Left lung (tissue), 10 donors: ENCODE results near the gene LPAR1. TPM values are rescaled to one million over a fixed set of nuclear protein-coding genes. Genes with fewer than 3 reads are reported as not detected.
"Not testable (repeated sequence)": the region's sequence is repeated elsewhere in the genome, so short reads cannot be mapped to it uniquely, and the experiment has no call there.

Experiments
- ATAC-seq: fragments of 200-7000 bp; cut with Tn5 transposase; one replicate; pipeline ENCODE4 v1.9.1; 2020; ENCODE audit warnings: moderate library complexity
- DNase-seq, 4 donors: peaks; one replicate each; pipeline ENCODE4 v3.0.0-alpha.2; 2013 to 2020
- H3K27ac ChIP-seq, 2 donors: fragments of 200-600 bp; sonication (generic) in 1 of 2; one replicate each; pipeline versions ENCODE4 v1.5.0 to v1.8.0; 2020 to 2021
- H3K27me3 ChIP-seq, 2 donors: fragments of 200-600 bp; sonication (generic) in 1 of 2; one replicate each; pipeline versions ENCODE4 v1.5.0 to v1.8.0; 2020 to 2021
- H3K36me3 ChIP-seq, 2 donors: fragments of 200-600 bp; sonication (generic) in 1 of 2; one replicate each; pipeline versions ENCODE4 v1.5.0 to v1.8.0; 2020 to 2021
- H3K4me1 ChIP-seq, 2 donors: fragments of 200-600 bp; one replicate each; pipeline ENCODE4 v1.8.0; 2021
- H3K4me3 ChIP-seq, 2 donors: fragments of 200-600 bp; sonication (generic) in 1 of 2; one replicate each; pipeline versions ENCODE4 v1.5.0 to v1.8.0; 2020 to 2021; ENCODE audit warnings: mild to moderate bottlenecking in 1 of 2
- H3K9me3 ChIP-seq, 2 donors: fragments of 200-600 bp; sonication (generic) in 1 of 2; one replicate each; pipeline versions ENCODE4 v1.5.0 to v1.8.0; 2020 to 2021
- intact Hi-C, 2 donors: fragments of 100-400 bp; cut with DNase I; formaldehyde crosslinking; loops; one replicate each; pipeline versions ENCODE4 v1.11.2 to v1.14.2; 2022
- polyA plus RNA-seq, 6 donors: library from polyadenylated mRNA; unstranded; fragments of 120-200 nt; gene quantifications; one replicate each; pipeline ENCODE4 v1.2.1, GENCODE V29; 2013; ENCODE audit not compliant: insufficient read length in 6 of 6
- total RNA-seq, 2 donors: library from RNA; stranded (reverse); fragmentation: NEBNext Ultra II Directional; extraction: Animal tissue kit (Norgen Biotek cat#: 25700); gene quantifications; one replicate each; pipeline ENCODE4 v1.2.1, GENCODE V29; 2021
- TF ChIP-seq, protein P1 (sequence below), 2 donors: fragments of 200-600 bp; sonication (generic) in 1 of 2; IDR thresholded peaks; one replicate each; pipeline versions ENCODE4 v1.5.0 to v1.8.0; 2021; ENCODE audit warnings: antibody characterized with exemption in 2 of 2
- donor health status: DM: no; HTN: yes; CAD: no.
- donor health status: DM: no; HTN: no; CAD: no.

LPAR1 gene
- total and polyA plus RNA-seq, 8 donors, result 23.3 to 72.7 (median 60.7) TPM

DNA sequence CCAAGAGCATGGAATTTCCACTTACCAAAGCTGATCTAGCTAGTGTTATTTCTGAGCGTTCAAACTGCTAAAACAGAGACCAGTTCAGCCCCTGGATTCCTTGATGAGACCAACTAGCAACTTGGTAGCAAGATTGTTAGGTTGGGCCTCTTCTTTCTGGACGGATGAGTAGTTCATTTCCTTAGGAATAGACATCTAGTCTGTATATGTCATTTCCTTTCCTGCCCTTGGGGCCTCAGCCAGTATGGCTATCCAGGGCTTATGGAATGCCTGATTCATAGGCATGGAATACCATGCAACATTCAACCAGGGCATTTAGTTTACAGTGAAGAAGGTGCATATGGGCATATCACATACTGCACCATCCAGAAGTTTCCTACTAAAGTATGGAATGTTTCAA lies 14.5 kb upstream of the LPAR1 start:
- H3K27me3 ChIP-seq, result no peaks in the 10 kb centered on the region
- H3K4me3 ChIP-seq, result no peak overlapping the region
- no peaks in the 10 kb centered on the region for H3K4me1 ChIP-seq
- ATAC-seq (no peak), DNase-seq (no peak)
- intact Hi-C loops, result no loop called here
- H3K9me3 ChIP-seq, result no peaks in the 10 kb centered on the region
- H3K27ac ChIP-seq, result no peak overlapping the region
- TF ChIP-seq, protein P1, sequence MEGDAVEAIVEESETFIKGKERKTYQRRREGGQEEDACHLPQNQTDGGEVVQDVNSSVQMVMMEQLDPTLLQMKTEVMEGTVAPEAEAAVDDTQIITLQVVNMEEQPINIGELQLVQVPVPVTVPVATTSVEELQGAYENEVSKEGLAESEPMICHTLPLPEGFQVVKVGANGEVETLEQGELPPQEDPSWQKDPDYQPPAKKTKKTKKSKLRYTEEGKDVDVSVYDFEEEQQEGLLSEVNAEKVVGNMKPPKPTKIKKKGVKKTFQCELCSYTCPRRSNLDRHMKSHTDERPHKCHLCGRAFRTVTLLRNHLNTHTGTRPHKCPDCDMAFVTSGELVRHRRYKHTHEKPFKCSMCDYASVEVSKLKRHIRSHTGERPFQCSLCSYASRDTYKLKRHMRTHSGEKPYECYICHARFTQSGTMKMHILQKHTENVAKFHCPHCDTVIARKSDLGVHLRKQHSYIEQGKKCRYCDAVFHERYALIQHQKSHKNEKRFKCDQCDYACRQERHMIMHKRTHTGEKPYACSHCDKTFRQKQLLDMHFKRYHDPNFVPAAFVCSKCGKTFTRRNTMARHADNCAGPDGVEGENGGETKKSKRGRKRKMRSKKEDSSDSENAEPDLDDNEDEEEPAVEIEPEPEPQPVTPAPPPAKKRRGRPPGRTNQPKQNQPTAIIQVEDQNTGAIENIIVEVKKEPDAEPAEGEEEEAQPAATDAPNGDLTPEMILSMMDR (IDR thresholded peaks at IDR 0.05), result no peak
- no peaks in the 10 kb centered on the region for H3K36me3 ChIP-seq

DNA sequence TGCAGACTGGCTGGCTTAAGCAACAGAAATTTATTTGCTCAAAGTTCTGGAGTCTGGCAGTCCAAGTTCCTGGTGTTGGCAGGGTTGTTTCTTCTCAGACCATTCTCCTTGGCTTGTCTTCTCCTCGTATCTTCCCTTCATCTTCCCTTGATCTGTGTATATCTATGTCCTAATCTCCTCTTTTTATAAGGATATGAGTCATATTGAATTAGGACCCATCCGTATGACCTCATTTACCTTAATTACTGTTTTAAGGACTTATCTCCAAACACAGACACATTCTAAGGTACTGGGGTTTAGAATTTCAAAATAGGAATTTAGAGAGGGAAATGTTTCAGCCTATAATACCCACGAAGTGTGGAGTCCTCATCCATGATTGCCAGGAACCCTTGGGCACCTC lies 13.1 kb upstream of the LPAR1 start:
- Histone ChIP-seq H3K4me3 (no peak overlapping the region), H3K9me3 (no peaks in the 10 kb centered on the region), H3K27ac (no peak overlapping the region), H3K27me3 (no peaks in the 10 kb centered on the region), H3K4me1 (no peaks in the 10 kb centered on the region), H3K36me3 (no peaks in the 10 kb centered on the region)
- TF ChIP-seq, protein P1 (IDR thresholded peaks at IDR 0.05), result no peak
- intact Hi-C loops, result no loop called here
- ATAC-seq (no peak), DNase-seq (no peak)

DNA sequence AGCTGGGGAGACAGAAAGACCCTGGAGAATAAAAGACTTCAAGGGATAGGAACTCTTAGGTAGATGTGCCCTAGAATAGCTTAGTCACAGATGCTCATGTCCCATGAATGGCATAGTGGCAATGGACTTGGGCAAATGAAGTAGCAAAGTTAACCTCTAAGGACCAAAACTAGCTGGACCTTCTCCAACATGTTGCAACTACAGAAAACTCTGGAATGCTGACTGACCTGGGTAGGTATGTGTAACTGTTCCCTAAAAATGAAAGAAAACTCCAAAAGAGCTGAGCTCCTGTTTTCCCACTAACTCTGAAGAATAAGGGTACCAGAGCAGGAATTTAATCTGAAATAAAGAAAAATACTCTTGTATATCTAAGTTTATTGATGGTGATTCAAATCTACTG lies 12.5 kb upstream of the LPAR1 start:
- ATAC-seq (no peak), DNase-seq (no peak)
- Histone ChIP-seq H3K4me3 (no peak overlapping the region), H3K27me3 (no peaks in the 10 kb centered on the region), H3K27ac (no peak overlapping the region), H3K4me1 (no peaks in the 10 kb centered on the region), H3K36me3 (no peaks in the 10 kb centered on the region), H3K9me3 (no peaks in the 10 kb centered on the region)
- intact Hi-C loops, result no loop called here
- TF ChIP-seq, protein P1 (IDR thresholded peaks at IDR 0.05), result no peak

DNA sequence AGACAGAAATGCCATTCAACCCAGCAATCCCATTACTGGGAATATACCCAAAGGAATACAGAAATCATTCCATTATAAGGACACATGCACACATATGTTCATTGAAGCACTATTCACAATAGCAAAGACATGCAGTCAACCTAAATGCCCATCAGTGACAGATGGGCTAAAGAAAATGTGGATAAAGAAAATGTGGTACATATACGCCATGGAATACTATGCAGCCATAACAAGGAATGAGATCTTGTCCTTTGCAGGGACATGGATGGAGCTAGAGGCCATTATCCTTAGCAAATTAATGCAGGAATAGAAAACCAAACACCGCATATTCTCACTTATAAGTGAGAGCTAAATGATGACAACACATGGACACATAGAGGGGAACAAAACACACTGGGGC lies 9.0 kb upstream of the LPAR1 start:
- intact Hi-C loops, ATAC-seq, H3K9me3 ChIP-seq, DNase-seq, H3K4me1 ChIP-seq, H3K36me3 ChIP-seq, H3K27ac ChIP-seq, H3K4me3 ChIP-seq, H3K27me3 ChIP-seq: not testable (repeated sequence)

DNA sequence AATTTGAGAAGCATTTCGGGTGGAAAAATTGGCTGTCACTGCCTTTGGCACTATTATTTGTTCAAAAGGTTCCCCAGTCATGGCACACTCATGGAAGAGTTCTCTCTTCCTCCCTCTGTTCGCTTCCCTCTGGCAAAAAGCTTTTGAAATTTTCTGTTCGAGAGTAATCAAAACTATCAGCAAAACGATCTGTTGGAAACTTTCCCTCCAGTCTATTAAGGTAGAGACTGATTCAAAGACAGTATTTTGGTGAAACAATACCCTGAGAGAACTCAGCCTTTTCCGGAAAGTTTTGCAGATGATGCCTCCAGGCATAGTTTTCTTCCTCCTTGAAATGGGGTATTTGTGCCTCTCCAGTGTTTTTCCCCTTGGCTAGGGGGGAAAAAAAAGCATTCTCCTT lies 3.6 kb upstream of the LPAR1 start:
- TF ChIP-seq, protein P1 (IDR thresholded peaks at IDR 0.05), result no peak
- H3K27me3 ChIP-seq, result peaks cover 0 to 35% of the 10 kb centered on the region in 2 donors
- no peaks in the 10 kb centered on the region for H3K9me3 ChIP-seq
- no peak for ATAC-seq
- peaks cover 0 to 5% of the 10 kb centered on the region in 2 donors for H3K4me1 ChIP-seq
- H3K27ac ChIP-seq, result no peak overlapping the region
- intact Hi-C loops, result no loop called here
- DNase-seq, result no peak
- H3K4me3 ChIP-seq, result no peak overlapping the region
- H3K36me3 ChIP-seq, result no peaks in the 10 kb centered on the region

DNA sequence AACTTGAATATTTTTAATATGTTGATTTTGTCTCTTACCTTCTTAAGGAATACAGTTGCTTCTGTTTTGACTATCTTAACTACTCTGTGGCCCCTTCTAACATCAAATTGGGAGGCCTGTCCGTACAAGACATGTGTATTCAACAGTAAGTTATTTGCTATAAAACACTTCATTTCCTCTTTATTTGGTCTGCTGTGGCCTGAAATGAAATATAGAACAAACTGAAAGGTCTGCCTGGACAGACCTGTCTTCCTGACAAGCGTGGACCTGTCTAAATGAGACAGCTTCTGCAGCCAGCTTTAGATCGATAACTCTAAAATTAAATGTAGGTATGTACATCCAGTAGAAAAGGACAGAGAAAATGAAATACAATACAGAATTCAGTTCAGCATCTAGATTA lies 2.2 kb upstream of the LPAR1 start:
- no peak for ATAC-seq
- intact Hi-C loops, result no loop called here
- no peaks in the 10 kb centered on the region for H3K9me3 ChIP-seq
- no peak overlapping the region for H3K4me3 ChIP-seq
- peaks cover 0 to 19% of the 10 kb centered on the region in 2 donors for H3K4me1 ChIP-seq
- no peak overlapping the region for H3K27ac ChIP-seq
- TF ChIP-seq, protein P1 (IDR thresholded peaks at IDR 0.05), result no peak
- DNase-seq, result no peak
- peaks cover 0 to 50% of the 10 kb centered on the region in 2 donors for H3K27me3 ChIP-seq
- no peaks in the 10 kb centered on the region for H3K36me3 ChIP-seq
